Kidney (tissue), 14 donors: Measurements from ENCODE around the gene HDAC1. TPM values are rescaled to one million over a fixed set of nuclear protein-coding genes. Genes with fewer than 3 reads are reported as not detected.

ENCODE experiments used
- DNase-seq, 5 donors: peaks; one replicate each; pipeline ENCODE4 v3.0.0-alpha.2; 2013 to 2020
- FAIRE-seq: peaks from 2 replicates; lab custom pipeline; 2012; peaks lifted over from hg19 to GRCh38; lab: Jason Lieb, UNC
- H3K27ac ChIP-seq, 2 donors: one replicate each; pipeline ENCODE4 v1.7.0; 2013; ENCODE audit warnings: low read depth in 2 of 2, low read length in 2 of 2, inconsistent platforms in 1 of 2
- H3K27me3 ChIP-seq: one replicate; pipeline ENCODE4 v1.7.1; 2013; ENCODE audit warnings: low read length, inconsistent platforms; ENCODE audit not compliant: control insufficient read depth, insufficient read depth
- H3K36me3 ChIP-seq, 3 donors: one replicate each; pipeline versions ENCODE4 v1.7.0 to v1.7.1; 2013; ENCODE audit warnings: low read length in 3 of 3, control low read depth in 1 of 3, inconsistent platforms in 1 of 3; ENCODE audit not compliant: insufficient read depth in 3 of 3, control insufficient read depth in 2 of 3
- H3K4me1 ChIP-seq, 3 donors: one replicate each; pipeline versions ENCODE4 v1.7.0 to v1.7.1; 2013; ENCODE audit warnings: low read length in 3 of 3, inconsistent platforms in 1 of 3, low read depth in 1 of 3; ENCODE audit not compliant: control insufficient read depth in 2 of 3, insufficient read depth in 2 of 3
- H3K4me3 ChIP-seq, 3 donors: one replicate each; pipeline versions ENCODE4 v1.7.0 to v1.8.1; 2013; ENCODE audit warnings: low read length in 3 of 3, control low read depth in 1 of 3, inconsistent platforms in 1 of 3
- H3K9ac ChIP-seq, 3 donors: one replicate each; pipeline versions ENCODE4 v1.7.0 to v1.7.1; 2013; ENCODE audit warnings: low read length in 3 of 3, control low read depth in 1 of 3, inconsistent platforms in 1 of 3
- H3K9me3 ChIP-seq, 3 donors: one replicate each; pipeline versions ENCODE4 v1.7.0 to v1.7.1; 2013; ENCODE audit warnings: low read length in 3 of 3, control low read depth in 1 of 3, inconsistent platforms in 1 of 3; ENCODE audit not compliant: control insufficient read depth in 2 of 3, insufficient read depth in 1 of 3
- intact Hi-C: fragments of 100-400 bp; cut with DNase I; formaldehyde crosslinking; loops from one replicate; pipeline ENCODE4 v1.11.1; 2022
- polyA plus RNA-seq: library from polyadenylated mRNA; stranded (reverse); fragments of 350-450 nt; fragmentation: Illumina TruSeq; extraction: RNeasy Lipid Tissue Mini Kit (QIAGEN cat#74804); gene quantifications from one replicate; pipeline ENCODE4 v1.2.3, GENCODE V29; 2014; ENCODE audit warnings: low read depth, low replicate concordance; ENCODE audit not compliant: insufficient read depth
- total RNA-seq: library from RNA; stranded (reverse); fragmentation: NEBNext Ultra II Directional; extraction: Animal tissue kit (Norgen Biotek cat#: 25700); gene quantifications from one replicate; pipeline ENCODE4 v1.2.1, GENCODE V29; 2021
- TF ChIP-seq, protein P1 (sequence below): IDR thresholded peaks from 3 replicates; pipeline ENCODE4 v1.5.1; 2012; ENCODE audit warnings: mild to moderate bottlenecking, moderate library complexity, borderline replicate concordance; ENCODE audit not compliant: insufficient read depth; ENCODE audit errors: extremely low read depth
- donor health status: control.
- donor health status: control.
- donor health status: control.
- donor health status: control.
- donor health status: control.
- donor health status: DM: yes; HTN: yes; CAD: no.
- donor health status: Normal renal cell carcinoma (clear cell type).

Gene HDAC1
- total and polyA plus RNA-seq, 2 donors from 2014 or later, result 68.8 to 89.7 TPM

DNA sequence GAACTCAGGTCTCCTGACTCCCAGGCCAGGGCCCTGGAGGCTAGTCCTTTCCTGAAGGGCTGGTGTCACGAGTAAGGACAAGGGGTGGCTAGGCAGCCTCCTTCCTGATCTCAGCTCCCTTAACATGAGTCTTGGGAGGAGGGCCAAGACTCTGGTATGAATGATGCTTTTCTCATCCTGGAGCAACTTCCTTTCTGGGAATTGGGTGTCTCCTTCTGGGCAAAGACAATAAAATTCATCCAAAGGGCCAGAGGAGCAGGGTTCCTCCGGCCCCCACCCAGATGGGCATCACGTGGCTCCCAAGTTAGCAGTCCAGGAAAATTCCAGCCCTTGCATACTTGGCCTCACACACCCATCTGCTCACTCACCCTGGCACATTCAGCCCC is 45.0 kb upstream of the HDAC1 start, which contains the start of gene FAM167B:
Gene FAM167B (plus strand): TSS at position 335 of the 386 bp plus-strand sequence. CDS start 200 bp downstream, outside the sequence.
- peaks cover 0 to 22% (median 9%) of the 10 kb centered on the region in 3 donors for H3K4me1 ChIP-seq
- no peak for FAIRE-seq

DNA sequence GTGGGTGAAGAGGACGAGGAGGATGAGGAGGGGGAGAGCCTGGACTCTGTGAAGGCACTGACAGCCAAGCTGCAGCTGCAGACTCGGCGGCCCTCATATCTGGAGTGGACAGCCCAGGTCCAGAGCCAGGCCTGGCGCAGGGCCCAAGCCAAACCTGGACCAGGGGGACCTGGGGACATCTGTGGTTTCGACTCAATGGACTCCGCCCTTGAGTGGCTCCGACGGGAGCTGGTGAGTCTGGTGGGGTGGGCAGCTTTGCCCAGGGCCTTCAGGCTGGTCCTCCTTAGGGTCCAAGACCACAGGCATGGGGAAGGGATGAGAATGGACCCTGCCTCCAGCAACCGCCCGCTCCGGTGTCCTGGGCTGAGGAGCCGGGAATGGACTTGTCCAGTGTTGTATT is 44.4 kb upstream of the HDAC1 start:
- TF ChIP-seq, protein P1, sequence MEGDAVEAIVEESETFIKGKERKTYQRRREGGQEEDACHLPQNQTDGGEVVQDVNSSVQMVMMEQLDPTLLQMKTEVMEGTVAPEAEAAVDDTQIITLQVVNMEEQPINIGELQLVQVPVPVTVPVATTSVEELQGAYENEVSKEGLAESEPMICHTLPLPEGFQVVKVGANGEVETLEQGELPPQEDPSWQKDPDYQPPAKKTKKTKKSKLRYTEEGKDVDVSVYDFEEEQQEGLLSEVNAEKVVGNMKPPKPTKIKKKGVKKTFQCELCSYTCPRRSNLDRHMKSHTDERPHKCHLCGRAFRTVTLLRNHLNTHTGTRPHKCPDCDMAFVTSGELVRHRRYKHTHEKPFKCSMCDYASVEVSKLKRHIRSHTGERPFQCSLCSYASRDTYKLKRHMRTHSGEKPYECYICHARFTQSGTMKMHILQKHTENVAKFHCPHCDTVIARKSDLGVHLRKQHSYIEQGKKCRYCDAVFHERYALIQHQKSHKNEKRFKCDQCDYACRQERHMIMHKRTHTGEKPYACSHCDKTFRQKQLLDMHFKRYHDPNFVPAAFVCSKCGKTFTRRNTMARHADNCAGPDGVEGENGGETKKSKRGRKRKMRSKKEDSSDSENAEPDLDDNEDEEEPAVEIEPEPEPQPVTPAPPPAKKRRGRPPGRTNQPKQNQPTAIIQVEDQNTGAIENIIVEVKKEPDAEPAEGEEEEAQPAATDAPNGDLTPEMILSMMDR, result no peak
- H3K27me3 ChIP-seq, result no peaks in the 10 kb centered on the region
- peak in 1 of 5 donors; percentile 83 for DNase-seq
- peak overlapping the region in 1 of 3 donors; percentile 69 for H3K9ac ChIP-seq
- intact Hi-C loops, result no loop called here
- FAIRE-seq, result no peak
- peak overlapping the region in 2 of 3 donors; percentile 12 to 44 for H3K4me3 ChIP-seq
- H3K36me3 ChIP-seq, result no peaks in the 10 kb centered on the region
- H3K27ac ChIP-seq, result peak overlapping the region; percentile 86 to 89
- H3K9me3 ChIP-seq, result no peaks in the 10 kb centered on the region
- peaks cover 0 to 23% (median 9%) of the 10 kb centered on the region in 3 donors for H3K4me1 ChIP-seq

More for the DNA sequence above, 45.0 kb upstream of the HDAC1 start, which contains the start of gene FAM167B:
- intact Hi-C loops, result no loop called here
- Histone ChIP-seq H3K27ac (peak within 1 kb of the TSS; percentile 86 to 89), H3K9me3 (no peaks in the 10 kb centered on the region), H3K4me3 (peak within 1 kb of the TSS in 2 of 3 donors; percentile 12 to 44), H3K27me3 (no peaks in the 10 kb centered on the region), H3K9ac (peak within 1 kb of the TSS in 1 of 3 donors; percentile 69), H3K36me3 (no peaks in the 10 kb centered on the region)
- DNase-seq, result peak in 2 of 5 donors; percentile 68 to 79
- TF ChIP-seq, protein P1, result no peak

DNA sequence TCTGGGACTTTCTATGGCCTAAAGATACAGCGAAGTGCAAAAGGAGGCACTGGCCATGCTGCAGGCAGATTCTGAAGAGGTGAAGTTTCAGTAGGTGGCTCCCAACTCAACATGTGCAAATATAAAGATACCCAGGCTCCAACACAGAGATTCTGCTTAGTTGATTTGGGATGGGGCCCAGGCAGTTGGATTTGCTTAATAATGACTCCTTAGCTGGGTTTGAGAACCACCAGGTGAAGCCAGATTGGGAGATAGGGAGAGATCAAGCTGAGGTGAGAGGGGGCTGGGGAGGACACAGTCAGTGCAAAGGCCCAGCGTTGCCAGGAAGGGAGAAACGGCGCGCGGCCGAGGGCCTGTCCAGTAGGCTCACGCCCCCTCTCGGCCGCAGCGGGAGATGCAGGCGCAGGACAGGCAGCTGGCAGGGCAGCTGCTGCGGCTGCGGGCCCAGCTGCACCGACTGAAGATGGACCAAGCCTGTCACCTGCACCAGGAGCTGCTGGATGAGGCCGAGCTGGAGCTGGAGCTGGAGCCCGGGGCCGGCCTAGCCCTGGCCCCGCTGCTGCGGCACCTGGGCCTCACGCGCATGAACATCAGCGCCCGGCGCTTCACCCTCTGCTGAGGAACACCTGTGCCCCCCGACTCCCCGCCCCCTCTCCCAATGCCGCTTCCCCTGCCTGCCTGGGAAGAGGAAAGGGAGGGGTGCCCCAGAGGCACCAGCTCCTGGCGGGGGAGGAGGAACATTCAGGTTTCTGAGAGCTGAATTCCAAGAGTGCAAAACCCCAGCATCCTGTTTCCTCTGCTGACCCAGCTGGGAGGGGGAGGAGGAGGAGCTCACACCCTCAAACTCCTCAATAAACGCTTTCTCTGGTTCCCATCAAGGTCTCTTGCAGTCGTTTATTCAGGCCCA is 43.6 kb upstream of the HDAC1 start:
- H3K27ac ChIP-seq, result peak overlapping the region; percentile 86 to 89
- peak overlapping the region in 1 of 3 donors; percentile 69 for H3K9ac ChIP-seq
- DNase-seq, result peak; percentile 89 to 94 (median 90)
- H3K36me3 ChIP-seq, result no peaks in the 10 kb centered on the region
- FAIRE-seq, result no peak
- H3K9me3 ChIP-seq, result no peaks in the 10 kb centered on the region
- peaks cover 0 to 26% (median 9%) of the 10 kb centered on the region in 3 donors for H3K4me1 ChIP-seq
- intact Hi-C loops, result no loop called here
- peak overlapping the region in 1 of 3 donors; percentile 44 for H3K4me3 ChIP-seq
- TF ChIP-seq, protein P1, result peak; percentile 80
- H3K27me3 ChIP-seq, result no peaks in the 10 kb centered on the region
